Endodermal cell (in vitro differentiated cells): ENCODE measurements around the gene LYRM4. TPM values are rescaled to one million over a fixed set of nuclear protein-coding genes. Genes with fewer than 3 reads are reported as not detected.

Experiments used
- DNase-seq: peaks from one replicate; pipeline ENCODE4 v3.0.0-alpha.2; 2017
- H3K27ac ChIP-seq: 2 replicates; pipeline ENCODE4 v1.5.1; 2013; ENCODE audit warnings: mild to moderate bottlenecking, low read depth, low read length, moderate library complexity
- H3K27me3 ChIP-seq: 2 replicates; pipeline ENCODE4 v1.6.1; 2013; ENCODE audit warnings: mild to moderate bottlenecking, low read length, moderate library complexity; ENCODE audit not compliant: insufficient read depth, control insufficient read depth, poor library complexity, severe bottlenecking
- H3K36me3 ChIP-seq: 2 replicates; pipeline ENCODE4 v1.7.0; 2013; ENCODE audit warnings: mild to moderate bottlenecking, low read length, moderate library complexity; ENCODE audit not compliant: control insufficient read depth, insufficient read depth
- H3K4me1 ChIP-seq: one replicate; pipeline ENCODE4 v1.7.0; 2013; ENCODE audit warnings: low read length; ENCODE audit not compliant: control insufficient read depth, insufficient read depth
- H3K4me3 ChIP-seq: 2 replicates; pipeline ENCODE4 v1.5.1; 2013; ENCODE audit warnings: mild to moderate bottlenecking, low read length, moderate library complexity
- H3K9ac ChIP-seq: 2 replicates; pipeline ENCODE4 v1.6.1; 2013; ENCODE audit warnings: mild to moderate bottlenecking, low read length, moderate library complexity; ENCODE audit not compliant: poor library complexity, severe bottlenecking; ENCODE audit errors: extremely low read depth
- H3K9me3 ChIP-seq: 2 replicates; pipeline ENCODE4 v1.6.1; 2013; ENCODE audit warnings: mild to moderate bottlenecking, low read length, moderate library complexity; ENCODE audit not compliant: control insufficient read depth
- H3K27ac Mint-ChIP-seq: 2 replicates; pipeline ENCODE4 v1.8.0; 2020; ENCODE audit warnings: mixed read lengths
- H3K27me3 Mint-ChIP-seq: 2 replicates; pipeline ENCODE4 v1.8.0; 2021; ENCODE audit warnings: mild to moderate bottlenecking, mixed read lengths; ENCODE audit not compliant: insufficient read depth
- H3K36me3 Mint-ChIP-seq: 2 replicates; pipeline ENCODE4 v1.8.0; 2020; ENCODE audit warnings: low read depth, mixed read lengths
- H3K4me1 Mint-ChIP-seq: 2 replicates; pipeline ENCODE4 v1.8.0; 2020; ENCODE audit warnings: mixed read lengths
- H3K4me3 Mint-ChIP-seq: 2 replicates; pipeline ENCODE4 v1.8.0; 2020; ENCODE audit warnings: mild to moderate bottlenecking, moderate library complexity, mixed read lengths
- H3K9me3 Mint-ChIP-seq: 2 replicates; pipeline ENCODE4 v1.8.0; 2020; ENCODE audit warnings: mild to moderate bottlenecking, mixed read lengths
- CTCF ChIP-seq: fragments of 200-600 bp; sonication (generic); conservative IDR thresholded peaks from 2 replicates; pipeline ENCODE4 v1.5.0; 2021; ENCODE audit warnings: antibody characterized with exemption, mild to moderate bottlenecking
- WGBS, 2 experiments: methylation state at CpG; one replicate each; pipeline versions ENCODE4 v1.1.5 to v1.1.7; 2013; ENCODE audit warnings: missing lambda C conversion rate in 2 of 2, mixed read lengths in 1 of 2; ENCODE audit not compliant: insufficient coverage in 1 of 2, insufficient read length in 1 of 2; 5-methylcytosine and 5-hydroxymethylcytosine counted together
- total RNA-seq, 2 donors: library from RNA; stranded (reverse); fragmentation: NEBNext Ultra II Directional in 1 of 2; extraction: Animal tissue kit (Norgen Biotek cat#: 25700) in 1 of 2; gene quantifications; 2 replicates in 1 of 2; 3 replicates in 1 of 2; pipeline ENCODE4 v1.2.1, GENCODE V29; 2021

Gene LYRM4
- total RNA-seq, 2 donors from 2014 or later: 32.1 to 44.3 TPM

GRCh38 chr6:5266423-5266822 lies 5.7 kb upstream of the LYRM4 start:
- Histone ChIP-seq H3K27me3 (no peaks in the 10 kb centered on the region), H3K4me1 (no peaks in the 10 kb centered on the region), H3K4me3 (no peak overlapping the region), H3K27ac (no peak overlapping the region), H3K36me3 (peaks cover 4% of the 10 kb centered on the region), H3K9ac (no peak overlapping the region), H3K9me3 (no peaks in the 10 kb centered on the region)
- 88% methylated on average over 1 of the region's 2 CpGs; no CpG with 5 or more reads in 1 of the 2 experiments for WGBS, 2 experiments
- no peak for DNase-seq
- Mint-ChIP-seq H3K4me3 (no peak overlapping the region), H3K9me3 (peaks cover 10% of the 10 kb centered on the region), H3K27ac (no peak overlapping the region), H3K4me1 (peaks cover 5% of the 10 kb centered on the region), H3K36me3 (peaks cover 22% of the 10 kb centered on the region), H3K27me3 (no peaks in the 10 kb centered on the region)
- no peak for TF ChIP-seq CTCF

- Histone ChIP-seq H3K9ac (peak overlapping the region; percentile 94), H3K27ac (peak overlapping the region; percentile 99), H3K4me1 (no peaks in the 10 kb centered on the region), H3K9me3 (no peaks in the 10 kb centered on the region), H3K27me3 (no peaks in the 10 kb centered on the region), H3K4me3 (peak overlapping the region; percentile 100), H3K36me3 (peaks cover 14% of the 10 kb centered on the region)
- peaks cover 14% of the 10 kb centered on the region for H3K4me1 Mint-ChIP-seq
- peaks cover 27% of the 10 kb centered on the region for H3K36me3 Mint-ChIP-seq
- DNase-seq: no peak
- peak overlapping the region; percentile 100 for H3K27ac Mint-ChIP-seq
- 0 to 1% methylated on average over 13 to 19 of the region's 19 CpGs for WGBS, 2 experiments
- no peaks in the 10 kb centered on the region for H3K27me3 Mint-ChIP-seq
- no peak for TF ChIP-seq CTCF
- peak overlapping the region; percentile 98 for H3K4me3 Mint-ChIP-seq
- peaks cover 8% of the 10 kb centered on the region for H3K9me3 Mint-ChIP-seq
Observed at GRCh38 chr6:5261545-5262109, 877 bp upstream of the LYRM4 start.

GRCh38 chr6:5260111-5260620 lies 584 bp downstream of the LYRM4 start:
- Histone ChIP-seq H3K9me3 (no peaks in the 10 kb centered on the region), H3K9ac (peak overlapping the region; percentile 94), H3K4me3 (peak overlapping the region; percentile 100), H3K27me3 (no peaks in the 10 kb centered on the region), H3K36me3 (peaks cover 14% of the 10 kb centered on the region), H3K27ac (no peak overlapping the region), H3K4me1 (no peaks in the 10 kb centered on the region)
- peaks cover 23% of the 10 kb centered on the region for H3K36me3 Mint-ChIP-seq
- DNase-seq: peak; percentile 92
- H3K27ac Mint-ChIP-seq: peak overlapping the region; percentile 98
- H3K27me3 Mint-ChIP-seq: no peaks in the 10 kb centered on the region
- H3K4me3 Mint-ChIP-seq: peak overlapping the region; percentile 98
- 3 to 30% methylated on average over 2 to 22 of the region's 22 CpGs for WGBS, 2 experiments
- H3K9me3 Mint-ChIP-seq: peaks cover 4% of the 10 kb centered on the region
- H3K4me1 Mint-ChIP-seq: peaks cover 10% of the 10 kb centered on the region
- TF ChIP-seq CTCF: no peak
